H9 (cell line): ENCODE measurements around the gene C8G. TPM values are rescaled to one million over a fixed set of nuclear protein-coding genes. Genes with fewer than 3 reads are reported as not detected.

Experiments used
- DNase-seq: peaks from one replicate; pipeline ENCODE4 v3.0.0-alpha.2; 2017
- H2AFZ ChIP-seq: one replicate; pipeline ENCODE4 v1.6.1; 2013; ENCODE audit warnings: mild to moderate bottlenecking, low read length, control low read depth, moderate library complexity
- H2AK5ac ChIP-seq: 2 replicates; pipeline ENCODE4 v1.6.1; 2013; ENCODE audit warnings: low read length, control low read depth, mixed read lengths; ENCODE audit not compliant: insufficient read length
- H2BK120ac ChIP-seq: one replicate; pipeline ENCODE4 v1.6.1; 2013; ENCODE audit warnings: low read depth, mild to moderate bottlenecking, low read length, control low read depth, inconsistent platforms; ENCODE audit not compliant: poor library complexity, severe bottlenecking
- H2BK12ac ChIP-seq: 2 replicates; pipeline ENCODE4 v1.6.1; 2013; ENCODE audit warnings: low read length, control low read depth, mixed read lengths, low read depth; ENCODE audit not compliant: insufficient read length
- H2BK15ac ChIP-seq: 2 replicates; pipeline ENCODE4 v1.6.1; 2013; ENCODE audit warnings: low read depth, low read length, control low read depth
- H2BK20ac ChIP-seq: one replicate; pipeline ENCODE4 v1.6.1; 2013; ENCODE audit warnings: low read depth, mild to moderate bottlenecking, low read length, control low read depth, inconsistent platforms; ENCODE audit not compliant: poor library complexity, severe bottlenecking
- H2BK5ac ChIP-seq: 2 replicates; pipeline ENCODE4 v1.6.1; 2013; ENCODE audit warnings: low read length, control low read depth, mixed read lengths; ENCODE audit not compliant: insufficient read length
- H3K14ac ChIP-seq: 2 replicates; pipeline ENCODE4 v1.6.1; 2013; ENCODE audit warnings: low read length, control low read depth; ENCODE audit not compliant: insufficient read depth
- H3K18ac ChIP-seq: 2 replicates; pipeline ENCODE4 v1.6.1; 2013; ENCODE audit warnings: low read depth, mild to moderate bottlenecking, mixed read lengths, low read length, control low read depth; ENCODE audit not compliant: insufficient read length
- H3K23ac ChIP-seq: 2 replicates; pipeline ENCODE4 v1.6.1; 2013; ENCODE audit warnings: low read length, control low read depth, mixed read lengths, low read depth; ENCODE audit not compliant: insufficient read length
- H3K23me2 ChIP-seq: 2 replicates; pipeline ENCODE4 v1.6.1; 2013; ENCODE audit warnings: low read depth, mild to moderate bottlenecking, mixed read lengths, low read length, control low read depth; ENCODE audit not compliant: insufficient read length, poor library complexity, severe bottlenecking
- H3K27ac ChIP-seq: 2 replicates; pipeline ENCODE4 v1.5.1; 2013; ENCODE audit warnings: low read length, control low read depth, mixed read lengths, low read depth; ENCODE audit not compliant: insufficient read length
- H3K27me3 ChIP-seq: 2 replicates; pipeline ENCODE4 v1.6.1; 2013; ENCODE audit warnings: low read length, control low read depth, inconsistent platforms; ENCODE audit not compliant: insufficient read depth
- H3K4ac ChIP-seq: 2 replicates; pipeline ENCODE4 v1.6.1; 2013; ENCODE audit warnings: low read depth, mild to moderate bottlenecking, control low read depth, inconsistent platforms, low read length, moderate library complexity
- H3K4me1 ChIP-seq: 2 replicates; pipeline ENCODE4 v1.6.1; 2013; ENCODE audit warnings: low read length, control low read depth, inconsistent platforms; ENCODE audit not compliant: insufficient read depth
- H3K4me2 ChIP-seq: 2 replicates; pipeline ENCODE4 v1.6.1; 2013; ENCODE audit warnings: low read length, control low read depth, mixed read lengths; ENCODE audit not compliant: insufficient read length, insufficient read depth
- H3K56ac ChIP-seq: 2 replicates; pipeline ENCODE4 v1.6.1; 2013; ENCODE audit warnings: low read depth, mild to moderate bottlenecking, mixed read lengths, low read length, control low read depth; ENCODE audit not compliant: insufficient read length
- H3K79me1 ChIP-seq: 2 replicates; pipeline ENCODE4 v1.6.1; 2013; ENCODE audit warnings: low read depth, mild to moderate bottlenecking, moderate library complexity, low read length, control low read depth, inconsistent platforms; ENCODE audit not compliant: insufficient read depth, poor library complexity, severe bottlenecking
- H3K79me2 ChIP-seq: 2 replicates; pipeline ENCODE4 v1.6.1; 2013; ENCODE audit warnings: low read length, control low read depth, inconsistent platforms; ENCODE audit not compliant: insufficient read depth
- H3K9ac ChIP-seq: 2 replicates; pipeline ENCODE4 v1.6.1; 2013; ENCODE audit warnings: low read length, control low read depth, mixed read lengths; ENCODE audit not compliant: insufficient read length; ENCODE audit errors: extremely low read depth
- H3K9me3 ChIP-seq: one replicate; pipeline ENCODE4 v1.6.1; 2013; ENCODE audit warnings: low read depth, low read length, inconsistent platforms; ENCODE audit not compliant: control insufficient read depth
- H3T11ph ChIP-seq: one replicate; pipeline ENCODE4 v1.6.1; 2013; ENCODE audit warnings: mild to moderate bottlenecking, low read length, control low read depth, inconsistent platforms
- H4K20me1 ChIP-seq: one replicate; pipeline ENCODE4 v1.6.1; 2013; ENCODE audit not compliant: control insufficient read depth, insufficient read length, insufficient read depth
- H4K5ac ChIP-seq: 2 replicates; pipeline ENCODE4 v1.6.1; 2013; ENCODE audit warnings: low read depth, mild to moderate bottlenecking, mixed read lengths, low read length, control low read depth; ENCODE audit not compliant: insufficient read length
- H4K8ac ChIP-seq: replicated peaks from 2 replicates; pipeline ENCODE4 v1.6.1; 2013; ENCODE audit warnings: low read length, control low read depth, mixed read lengths, low read depth; ENCODE audit not compliant: insufficient read length
- H4K91ac ChIP-seq: 2 replicates; pipeline ENCODE4 v1.6.1; 2013; ENCODE audit warnings: low read depth, mild to moderate bottlenecking, moderate library complexity, mixed read lengths, low read length, control low read depth; ENCODE audit not compliant: insufficient read length
- H3K27ac Mint-ChIP-seq, 3 experiments: 2 replicates in 2 of 3; 3 replicates in 1 of 3; pipeline ENCODE4 v1.8.0; 2020 to 2021; ENCODE audit warnings: mixed read lengths in 3 of 3, mild to moderate bottlenecking in 1 of 3, moderate library complexity in 1 of 3
- H3K27me3 Mint-ChIP-seq: 2 replicates; pipeline ENCODE4 v1.8.0; 2021; ENCODE audit warnings: low read depth, mild to moderate bottlenecking, moderate library complexity, mixed read lengths
- H3K36me3 Mint-ChIP-seq, 3 experiments: 2 replicates in 2 of 3; 3 replicates in 1 of 3; pipeline ENCODE4 v1.8.0; 2020 to 2021; ENCODE audit warnings: low read depth in 3 of 3, mixed read lengths in 3 of 3; ENCODE audit not compliant: insufficient read depth in 1 of 3
- H3K4me1 Mint-ChIP-seq, 2 experiments: 2 replicates each; pipeline ENCODE4 v1.8.0; 2020; ENCODE audit warnings: mixed read lengths in 2 of 2
- H3K4me3 Mint-ChIP-seq, 2 experiments: 2 replicates in 1 of 2; 3 replicates in 1 of 2; pipeline ENCODE4 v1.8.0; 2020 to 2021; ENCODE audit warnings: mild to moderate bottlenecking in 2 of 2, mixed read lengths in 2 of 2, moderate library complexity in 1 of 2
- H3K9me3 Mint-ChIP-seq, 2 experiments: 2 replicates in 1 of 2; 3 replicates in 1 of 2; pipeline ENCODE4 v1.8.0; 2020; ENCODE audit warnings: mild to moderate bottlenecking in 2 of 2, mixed read lengths in 2 of 2, moderate library complexity in 1 of 2
- WGBS: extraction: QIAGEN DNeasy Blood & Tissue Kit; methylation state at CpG from one replicate; pipeline ENCODE4 v1.1.7; 2013; ENCODE audit warnings: missing lambda C conversion rate, low lambda C conversion rate, mixed read lengths; ENCODE audit not compliant: insufficient read length; ENCODE audit errors: extremely low coverage; 5-methylcytosine and 5-hydroxymethylcytosine counted together
- total RNA-seq: library from RNA; stranded (reverse); gene quantifications from 2 replicates; pipeline ENCODE4 v1.2.1, GENCODE V29; 2021
- TF ChIP-seq, protein P1 (sequence below): fragments of 200-600 bp; sonication (generic); conservative IDR thresholded peaks from 3 replicates; pipeline ENCODE4 v1.8.0; 2021; ENCODE audit warnings: antibody characterized with exemption, mild to moderate bottlenecking

The C8G gene
- total RNA-seq, 1 experiment from 2014 or later: 0.96 TPM

DNA sequence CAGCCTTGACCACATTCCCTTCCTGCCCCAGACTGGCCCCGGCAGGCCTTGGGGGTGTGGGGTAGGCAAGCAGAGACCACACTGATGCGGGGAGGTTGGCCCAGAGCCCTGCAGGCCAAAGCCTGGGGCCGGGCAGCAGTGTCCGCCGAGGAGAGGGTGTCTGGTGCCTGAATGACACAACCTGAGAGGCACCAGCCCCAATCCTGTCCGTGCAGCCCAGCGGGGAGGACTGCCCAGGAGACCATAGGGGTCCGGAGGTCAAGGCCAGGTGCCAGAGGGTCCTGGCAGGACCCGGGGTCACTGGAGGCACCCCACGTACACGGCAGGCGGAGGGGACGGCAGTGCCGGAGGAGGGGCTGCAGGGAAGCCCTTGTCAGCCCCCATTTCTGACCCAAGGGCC lies 26.7 kb downstream of the C8G start:
- no peak overlapping the region for H3K27ac Mint-ChIP-seq
- WGBS: no CpG with 5 or more reads among the region's 14 CpGs
- no peak overlapping the region for H3K56ac ChIP-seq
- no peaks in the 10 kb centered on the region for H3K79me2 ChIP-seq
- no peak overlapping the region for H2BK20ac ChIP-seq
- H4K91ac ChIP-seq: no peak overlapping the region
- peaks cover 4% of the 10 kb centered on the region for H3K27me3 Mint-ChIP-seq
- H3K23ac ChIP-seq: no peak overlapping the region
- H2AFZ ChIP-seq: no peak overlapping the region
- H4K8ac ChIP-seq: no peak overlapping the region
- no peaks in the 10 kb centered on the region for H3K9me3 ChIP-seq
- no peak overlapping the region for H4K5ac ChIP-seq
- no peak overlapping the region for H3K9ac ChIP-seq
- TF ChIP-seq, protein P1, sequence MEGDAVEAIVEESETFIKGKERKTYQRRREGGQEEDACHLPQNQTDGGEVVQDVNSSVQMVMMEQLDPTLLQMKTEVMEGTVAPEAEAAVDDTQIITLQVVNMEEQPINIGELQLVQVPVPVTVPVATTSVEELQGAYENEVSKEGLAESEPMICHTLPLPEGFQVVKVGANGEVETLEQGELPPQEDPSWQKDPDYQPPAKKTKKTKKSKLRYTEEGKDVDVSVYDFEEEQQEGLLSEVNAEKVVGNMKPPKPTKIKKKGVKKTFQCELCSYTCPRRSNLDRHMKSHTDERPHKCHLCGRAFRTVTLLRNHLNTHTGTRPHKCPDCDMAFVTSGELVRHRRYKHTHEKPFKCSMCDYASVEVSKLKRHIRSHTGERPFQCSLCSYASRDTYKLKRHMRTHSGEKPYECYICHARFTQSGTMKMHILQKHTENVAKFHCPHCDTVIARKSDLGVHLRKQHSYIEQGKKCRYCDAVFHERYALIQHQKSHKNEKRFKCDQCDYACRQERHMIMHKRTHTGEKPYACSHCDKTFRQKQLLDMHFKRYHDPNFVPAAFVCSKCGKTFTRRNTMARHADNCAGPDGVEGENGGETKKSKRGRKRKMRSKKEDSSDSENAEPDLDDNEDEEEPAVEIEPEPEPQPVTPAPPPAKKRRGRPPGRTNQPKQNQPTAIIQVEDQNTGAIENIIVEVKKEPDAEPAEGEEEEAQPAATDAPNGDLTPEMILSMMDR: no peak
- H3T11ph ChIP-seq: no peak overlapping the region
- H2BK120ac ChIP-seq: no peak overlapping the region
- no peak overlapping the region for H2BK15ac ChIP-seq
- no peak overlapping the region for H3K4me2 ChIP-seq
- H3K18ac ChIP-seq: no peak overlapping the region
- no peak overlapping the region for H2AK5ac ChIP-seq
- DNase-seq: no peak
- H4K20me1 ChIP-seq: no peaks in the 10 kb centered on the region
- no peaks in the 10 kb centered on the region for H3K23me2 ChIP-seq
- no peaks in the 10 kb centered on the region for H3K79me1 ChIP-seq
- no peak overlapping the region; the same call in 1 of the 2 replicates for H3K14ac ChIP-seq
- H3K27ac ChIP-seq: no peak overlapping the region
- H2BK12ac ChIP-seq: no peak overlapping the region
- no peaks in the 10 kb centered on the region for H3K4me1 ChIP-seq
- no peak overlapping the region for H2BK5ac ChIP-seq
- H3K4me1 Mint-ChIP-seq: 0 out of 4 replicates have a peak, but pooled peaks cover 0 to 2% of the 10 kb centered on the region in 2 experiments
- H3K4me3 Mint-ChIP-seq: no peak overlapping the region
- H3K4ac ChIP-seq: no peak overlapping the region
- no peaks in the 10 kb centered on the region for H3K27me3 ChIP-seq
- no peaks in the 10 kb centered on the region for H3K9me3 Mint-ChIP-seq
- H3K36me3 Mint-ChIP-seq: no peaks in the 10 kb centered on the region
